K562 (cell line): Measurements from ENCODE around the gene LLPH. TPM values are rescaled to one million over a fixed set of nuclear protein-coding genes. Genes with fewer than 3 reads are reported as not detected.

Experiments
- BMI1 ChIP-seq: fragments of 150-350 bp; IDR thresholded peaks from 2 replicates; pipeline ENCODE4 v1.6.1; 2014; ENCODE audit warnings: low read length
- E2F3 ChIP-seq: fragments of 250-450 bp; sonication (Bioruptor Pico); IDR thresholded peaks from 2 replicates; pipeline ENCODE4 v1.4.0; 2020; ENCODE audit warnings: mild to moderate bottlenecking
- EGR1 ChIP-seq: fragments of 450-650 bp; conservative IDR thresholded peaks from 2 replicates; pipeline ENCODE4 v1.6.1; 2017; ENCODE audit warnings: mild to moderate bottlenecking
- ETV1 ChIP-seq: fragments of 450-650 bp; conservative IDR thresholded peaks from 2 replicates; pipeline ENCODE4 v1.6.1; 2016; ENCODE audit warnings: missing genetic modification characterization, control low read depth, low read depth, missing compliant biosample characterization
- FOXJ2 ChIP-seq: fragments of 200-800 bp; sonication (Bioruptor generic); IDR thresholded peaks from 2 replicates; pipeline ENCODE4 v1.6.1; 2016; ENCODE audit warnings: missing genetic modification characterization, missing compliant biosample characterization
- GATA2 ChIP-seq: sonication (generic); formaldehyde crosslinking; IDR thresholded peaks from 2 replicates; pipeline ENCODE4 v1.4.0; 2020; ENCODE audit warnings: mild to moderate bottlenecking, missing genetic modification reagents
- GATAD2A ChIP-seq: fragments of 450-650 bp; IDR thresholded peaks from 2 replicates; pipeline ENCODE4 v1.6.1; 2017
- HMGXB4 ChIP-seq: sonication (generic); formaldehyde crosslinking; IDR thresholded peaks from 2 replicates; pipeline ENCODE4 v1.8.1; 2023; ENCODE audit warnings: mild to moderate bottlenecking, missing genetic modification reagents
- IRF1 ChIP-seq: sonication (generic); formaldehyde crosslinking; IDR thresholded peaks from 2 replicates; pipeline ENCODE4 v1.8.0; 2022; ENCODE audit warnings: missing genetic modification reagents, mild to moderate bottlenecking, borderline replicate concordance
- IRF9 ChIP-seq: fragments of 450-650 bp; IDR thresholded peaks from 2 replicates; pipeline ENCODE4 v1.6.1; 2016; ENCODE audit warnings: missing biosample characterization, missing genetic modification characterization
- KHSRP ChIP-seq: fragments of 450-650 bp; IDR thresholded peaks from 2 replicates; pipeline ENCODE4 v1.6.1; 2017
- KLF13 ChIP-seq: fragments of 450-650 bp; IDR thresholded peaks from 2 replicates; pipeline ENCODE4 v1.6.1; 2016; ENCODE audit warnings: missing genetic modification characterization, low read depth, mild to moderate bottlenecking, missing compliant biosample characterization, moderate library complexity, borderline replicate concordance
- LEF1 ChIP-seq: fragments of 450-650 bp; IDR thresholded peaks from 2 replicates; pipeline ENCODE4 v1.6.1; 2016; ENCODE audit warnings: mild to moderate bottlenecking
- NFE2 ChIP-seq: IDR thresholded peaks from 2 replicates; pipeline ENCODE4 v1.6.1; 2014; ENCODE audit warnings: antibody characterized with exemption, low read depth
- NFRKB ChIP-seq: fragments of 450-650 bp; IDR thresholded peaks from 2 replicates; pipeline ENCODE4 v1.6.1; 2016; ENCODE audit warnings: low read depth
- NR3C1 ChIP-seq: sonication (generic); formaldehyde crosslinking; IDR thresholded peaks from 2 replicates; pipeline ENCODE4 v1.8.1; 2022; ENCODE audit warnings: missing genetic modification reagents
- POU5F1 ChIP-seq: fragments of 150-350 bp; IDR thresholded peaks from 2 replicates; pipeline ENCODE4 v1.6.1; 2014; ENCODE audit warnings: borderline replicate concordance, low read length, low read depth, mild to moderate bottlenecking; ENCODE audit not compliant: partially characterized antibody
- PRMT5 ChIP-seq: sonication (generic); formaldehyde crosslinking; IDR thresholded peaks from 2 replicates; pipeline ENCODE4 v1.5.0; 2020; ENCODE audit warnings: missing genetic modification reagents
- RBM15 ChIP-seq: fragments of 200-400 bp; formaldehyde crosslinking; IDR thresholded peaks from 2 replicates; pipeline ENCODE4 v1.6.1; 2018; ENCODE audit warnings: mild to moderate bottlenecking, low read length, moderate library complexity; ENCODE audit not compliant: insufficient read depth
- ZBTB2 ChIP-seq: fragments of 450-650 bp; IDR thresholded peaks from 2 replicates; pipeline ENCODE4 v1.6.1; 2016; ENCODE audit warnings: antibody characterized with exemption
- ZFP36 ChIP-seq: fragments of 150-350 bp; IDR thresholded peaks from 2 replicates; pipeline ENCODE4 v1.6.1; 2018; ENCODE audit warnings: low read length, low read depth; ENCODE audit not compliant: partially characterized antibody
- ZFP91 ChIP-seq: sonication (generic); formaldehyde crosslinking; IDR thresholded peaks from 2 replicates; pipeline ENCODE4 v1.8.0; 2022; ENCODE audit warnings: mild to moderate bottlenecking, missing genetic modification reagents
- ZNF316 ChIP-seq: fragments of 450-650 bp; IDR thresholded peaks from 2 replicates; pipeline ENCODE4 v1.6.1; 2016
- ZNF347 ChIP-seq: fragments of 450-650 bp; formaldehyde crosslinking; IDR thresholded peaks from 2 replicates; pipeline ENCODE4 v1.4.0; 2020; ENCODE audit warnings: low read depth, mild to moderate bottlenecking, moderate library complexity
- ZNF561 ChIP-seq: fragments of 450-650 bp; formaldehyde crosslinking; conservative IDR thresholded peaks from 2 replicates; pipeline ENCODE4 v1.4.0; 2020; ENCODE audit warnings: mild to moderate bottlenecking, moderate library complexity
- ZNF668 ChIP-seq: fragments of 250-450 bp; sonication (Bioruptor Pico); IDR thresholded peaks from 2 replicates; pipeline ENCODE4 v1.8.0; 2022; ENCODE audit warnings: mild to moderate bottlenecking, inconsistent platforms
- polyA plus RNA-seq, 8 experiments: library from polyadenylated mRNA; depleted of rRNA in 4 of 8; stranded (reverse) in 5 of 8; unstranded in 3 of 8; fragments of >200 nt; fragmentation: Nextera tagmentation in 2 of 8; fragmentation: Illumina TruSeq in 1 of 8; extraction: Ambion mirVana in 2 of 8; extraction: Trizol in 1 of 8; gene quantifications; 2 replicates each; pipeline versions ENCODE4 v1.2.1 to v1.2.3, GENCODE V29; 2011 to 2014; ENCODE audit warnings: inconsistent platforms in 1 of 8, missing spikeins in 1 of 8
- total RNA-seq, 7 experiments: library from RNA; depleted of rRNA in 6 of 7; stranded (reverse); fragments of >200 nt in 6 of 7; fragmentation: Illumina TruSeq in 2 of 7; extraction: Trizol in 2 of 7; gene quantifications; 2 replicates each; pipeline versions ENCODE4 v1.2.1 to v1.2.3, GENCODE V29; 2011 to 2021; ENCODE audit warnings: low replicate concordance in 1 of 7

The LLPH gene
- total and polyA plus RNA-seq, 9 of the 15 experiments (the other 6 are each of a cell fraction or from before 2014, with no cell fraction given) = 19.1 to 87.3 (median 59.6) TPM

- TF ChIP-seq GATA2 (peak; percentile 30; the same call in 1 of the 2 replicates), NFRKB (no peak), FOXJ2 (tag) (no peak), POU5F1 (no peak), ZFP91 (no peak), HMGXB4 (CRISPR knock-in tag) (no peak), E2F3 (CRISPR knock-in tag) (no peak), PRMT5 (CRISPR knock-in tag) (no peak), ZNF668 (CRISPR knock-in tag) (0 out of 2 replicates have a peak, but pooled peaks have one; percentile 28), RBM15 (no peak), ZNF316 (no peak), KLF13 (tag) (no peak), IRF9 (tag) (no peak), LEF1 (peak; percentile 60), KHSRP (no peak), ZFP36 (no peak), NR3C1 (CRISPR knock-in tag) (no peak), ZNF347 (CRISPR knock-in tag) (no peak), IRF1 (CRISPR knock-in tag) (no peak), ETV1 (tag) (no peak), GATAD2A (no peak), ZBTB2 (no peak), BMI1 (no peak), NFE2 (no peak), ZNF561 (no peak), EGR1 (no peak; the same call in 1 of the 2 replicates)
Observed at GRCh38 chr12:66164349-66164821, 33.8 kb upstream of the LLPH start (continued).
